OCI-LY1 (cell line): Measurements from ENCODE around the gene ABHD16A.

Experiments used
- H2AFZ ChIP-seq: fragments of 200-600 bp; sonication (generic), shearing (Covaris generic); 2 replicates; pipeline ENCODE4 v1.6.0; 2014; ENCODE audit warnings: antibody characterized with exemption, mild to moderate bottlenecking, low read length
- H3F3A ChIP-seq: fragments of 200-600 bp; sonication (generic), shearing (Covaris generic); 2 replicates; pipeline ENCODE4 v1.6.0; 2014; ENCODE audit warnings: mild to moderate bottlenecking, antibody characterized with exemption, low read length, moderate library complexity; ENCODE audit not compliant: insufficient read depth
- H3K27ac ChIP-seq: fragments of 200-600 bp; sonication (generic); 2 replicates; pipeline ENCODE4 v1.5.1; 2014; ENCODE audit warnings: low read length, mixed run types, mild to moderate bottlenecking, low read depth; ENCODE audit not compliant: poor library complexity, severe bottlenecking
- H3K27me3 ChIP-seq: fragments of 200-600 bp; sonication (generic); 2 replicates; pipeline ENCODE4 v1.6.0; 2014; ENCODE audit warnings: antibody characterized with exemption, mild to moderate bottlenecking, low read length, moderate library complexity; ENCODE audit not compliant: insufficient read depth
- H3K36me3 ChIP-seq: fragments of 200-600 bp; sonication (generic); 2 replicates; pipeline ENCODE4 v1.6.1; 2014; ENCODE audit warnings: mild to moderate bottlenecking, antibody characterized with exemption, low read length, moderate library complexity, mixed read lengths; ENCODE audit not compliant: insufficient read depth
- H3K4me1 ChIP-seq: fragments of 200-600 bp; sonication (generic); 2 replicates; pipeline ENCODE4 v1.5.1; 2014; ENCODE audit warnings: mild to moderate bottlenecking, low read length, moderate library complexity; ENCODE audit not compliant: insufficient read depth, severe bottlenecking
- H3K4me2 ChIP-seq: fragments of 200-600 bp; sonication (generic), shearing (Covaris generic); 2 replicates; pipeline ENCODE4 v1.6.1; 2014; ENCODE audit warnings: low read length
- H3K4me3 ChIP-seq: fragments of 200-600 bp; sonication (generic); 2 replicates; pipeline ENCODE4 v1.5.1; 2014; ENCODE audit warnings: low read length, low read depth, mild to moderate bottlenecking, mixed read lengths; ENCODE audit not compliant: poor library complexity, severe bottlenecking
- H3K79me2 ChIP-seq: fragments of 200-600 bp; shearing (Covaris generic); 2 replicates; pipeline ENCODE4 v1.6.1; 2016; ENCODE audit warnings: mixed run types, low read length, mixed read lengths; ENCODE audit not compliant: insufficient read depth
- H3K9ac ChIP-seq: fragments of 200-600 bp; sonication (generic), shearing (Covaris generic); 2 replicates; pipeline ENCODE4 v1.6.1; 2014; ENCODE audit warnings: mild to moderate bottlenecking, low read length, mixed read lengths
- H3K9me2 ChIP-seq: fragments of 200-600 bp; sonication (generic), shearing (Covaris generic); 2 replicates; pipeline ENCODE4 v1.6.1; 2014; ENCODE audit warnings: low read depth, mild to moderate bottlenecking, low read length, mixed read lengths
- H3K9me3 ChIP-seq: fragments of 200-600 bp; shearing (Covaris generic); 2 replicates; pipeline ENCODE4 v1.6.1; 2014; ENCODE audit warnings: low read length, mixed read lengths
- H4K20me1 ChIP-seq: fragments of 200-600 bp; sonication (generic), shearing (Covaris generic); 2 replicates; pipeline ENCODE4 v1.6.0; 2016; ENCODE audit warnings: mild to moderate bottlenecking, low read length; ENCODE audit not compliant: insufficient read depth
- EZH2 ChIP-seq: fragments of 200-600 bp; sonication (generic), shearing (Covaris generic); IDR thresholded peaks from 2 replicates; pipeline ENCODE4 v1.8.0; 2017; ENCODE audit warnings: borderline replicate concordance, mixed run types, mild to moderate bottlenecking, antibody characterized with exemption, low read length, moderate library complexity, mixed read lengths
- TF ChIP-seq, protein P1 (sequence below): fragments of 200-600 bp; sonication (generic), shearing (Covaris generic); IDR thresholded peaks from 2 replicates; pipeline ENCODE4 v1.5.1; 2017; ENCODE audit warnings: mild to moderate bottlenecking, antibody characterized with exemption, low read length, moderate library complexity, mixed read lengths

ABHD16A gene

DNA sequence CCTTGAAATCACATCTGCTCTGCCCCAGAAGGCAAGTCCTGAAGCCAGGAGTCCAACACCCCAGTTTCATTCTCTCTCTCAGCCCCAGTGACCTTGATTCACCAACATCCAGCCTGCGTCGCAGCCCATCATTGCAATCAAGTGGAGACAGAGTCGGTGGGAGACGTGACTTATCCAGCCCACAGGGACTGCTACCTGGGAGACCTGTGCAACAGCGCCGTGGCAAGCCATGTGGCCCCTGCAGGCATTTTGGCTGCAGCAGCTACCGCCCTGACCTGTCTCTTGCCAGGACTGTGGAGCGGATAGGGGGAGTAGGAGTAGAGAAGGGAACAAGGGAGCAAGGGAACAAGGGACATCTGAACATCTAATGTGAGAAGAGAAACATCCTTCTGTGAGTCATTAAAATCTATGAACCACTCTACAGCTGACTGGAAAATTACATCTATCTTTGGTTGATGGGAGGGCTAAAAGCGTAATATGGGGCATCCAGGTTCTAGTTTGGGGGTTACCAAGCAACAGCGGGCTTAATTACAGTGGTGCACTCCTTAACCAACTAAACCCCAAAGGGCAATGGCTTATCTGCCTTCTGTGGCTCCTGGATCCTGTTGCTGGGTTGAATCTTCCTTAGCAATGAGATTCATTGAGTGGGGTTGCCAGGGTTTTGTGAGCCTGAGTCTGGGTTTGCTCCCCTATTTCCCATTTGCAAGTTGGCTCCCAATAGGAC lies 14.5 kb upstream of the ABHD16A start:
- Histone ChIP-seq H3K79me2 (no peaks in the 10 kb centered on the region), H3K9me2 (no peaks in the 10 kb centered on the region), H3K4me3 (no peak overlapping the region), H2AFZ (no peak overlapping the region), H3F3A (0 out of 2 replicates have a peak, but pooled peaks cover 4% of the 10 kb centered on the region), H4K20me1 (no peaks in the 10 kb centered on the region), H3K4me2 (no peak overlapping the region), H3K27me3 (peaks cover 4% of the 10 kb centered on the region; the same call in 1 of the 2 replicates), H3K36me3 (no peaks in the 10 kb centered on the region), H3K27ac (no peak overlapping the region), H3K9me3 (no peaks in the 10 kb centered on the region), H3K4me1 (no peaks in the 10 kb centered on the region), H3K9ac (no peak overlapping the region)
- TF ChIP-seq, protein P1, sequence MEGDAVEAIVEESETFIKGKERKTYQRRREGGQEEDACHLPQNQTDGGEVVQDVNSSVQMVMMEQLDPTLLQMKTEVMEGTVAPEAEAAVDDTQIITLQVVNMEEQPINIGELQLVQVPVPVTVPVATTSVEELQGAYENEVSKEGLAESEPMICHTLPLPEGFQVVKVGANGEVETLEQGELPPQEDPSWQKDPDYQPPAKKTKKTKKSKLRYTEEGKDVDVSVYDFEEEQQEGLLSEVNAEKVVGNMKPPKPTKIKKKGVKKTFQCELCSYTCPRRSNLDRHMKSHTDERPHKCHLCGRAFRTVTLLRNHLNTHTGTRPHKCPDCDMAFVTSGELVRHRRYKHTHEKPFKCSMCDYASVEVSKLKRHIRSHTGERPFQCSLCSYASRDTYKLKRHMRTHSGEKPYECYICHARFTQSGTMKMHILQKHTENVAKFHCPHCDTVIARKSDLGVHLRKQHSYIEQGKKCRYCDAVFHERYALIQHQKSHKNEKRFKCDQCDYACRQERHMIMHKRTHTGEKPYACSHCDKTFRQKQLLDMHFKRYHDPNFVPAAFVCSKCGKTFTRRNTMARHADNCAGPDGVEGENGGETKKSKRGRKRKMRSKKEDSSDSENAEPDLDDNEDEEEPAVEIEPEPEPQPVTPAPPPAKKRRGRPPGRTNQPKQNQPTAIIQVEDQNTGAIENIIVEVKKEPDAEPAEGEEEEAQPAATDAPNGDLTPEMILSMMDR: peak; percentile 48
- no peak for TF ChIP-seq EZH2

DNA sequence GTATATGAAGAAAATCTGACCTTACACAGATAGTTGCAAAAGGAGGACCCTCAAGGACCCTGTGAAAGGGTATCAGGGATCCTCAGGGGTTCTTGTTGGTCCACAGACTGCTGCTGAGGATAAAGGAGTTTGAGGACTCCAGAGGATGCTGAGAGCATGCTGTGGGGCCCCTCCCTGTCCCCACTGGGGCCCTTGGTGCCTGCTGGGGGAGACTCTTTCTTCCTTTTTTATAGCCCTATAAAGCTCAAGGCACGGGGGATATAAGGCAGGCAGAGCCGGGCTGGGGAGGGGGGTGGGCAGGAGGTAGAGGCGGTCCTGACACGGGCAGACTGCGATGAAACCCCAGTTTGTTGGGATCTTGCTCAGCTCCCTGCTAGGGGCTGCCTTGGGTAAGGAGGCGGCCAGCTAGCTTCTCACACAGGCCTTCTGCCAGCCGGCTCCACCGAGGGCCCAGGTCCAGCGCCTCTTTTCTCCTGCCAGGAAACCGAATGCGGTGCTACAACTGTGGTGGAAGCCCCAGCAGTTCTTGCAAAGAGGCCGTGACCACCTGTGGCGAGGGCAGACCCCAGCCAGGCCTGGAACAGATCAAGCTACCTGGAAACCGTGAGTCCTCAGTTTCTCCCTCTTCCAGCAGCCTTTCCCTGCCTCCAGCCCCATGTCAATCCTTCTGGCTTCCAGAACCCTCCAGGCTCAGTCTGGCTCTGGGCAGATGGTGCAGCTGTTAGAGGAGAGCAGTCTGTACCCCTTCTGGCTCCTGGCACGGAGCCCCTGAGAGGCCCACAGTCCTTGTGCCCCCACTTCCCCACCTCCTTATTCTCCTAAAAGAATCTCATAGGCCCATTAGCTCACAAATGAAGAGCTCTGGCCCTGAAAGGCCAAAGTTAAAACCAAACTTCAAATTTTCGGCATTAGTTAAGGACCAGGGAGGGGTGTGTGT lies 12.2 kb upstream of the ABHD16A start, which contains the start of gene LY6G6D:
LY6G6D (plus strand) TSS at position 327 of the 937 bp plus-strand sequence; CDS start at position 335, 8 bp downstream.
- no peaks in the 10 kb centered on the region for H3K4me1 ChIP-seq
- H3K4me2 ChIP-seq: no peak within 1 kb of the TSS
- H3K79me2 ChIP-seq: no peaks in the 10 kb centered on the region
- H3F3A ChIP-seq: 0 out of 2 replicates have a peak, but pooled peaks cover 4% of the 10 kb centered on the region
- no peaks in the 10 kb centered on the region for H3K9me3 ChIP-seq
- H3K9me2 ChIP-seq: no peaks in the 10 kb centered on the region
- H2AFZ ChIP-seq: no peak within 1 kb of the TSS
- no peaks in the 10 kb centered on the region for H3K36me3 ChIP-seq
- no peak within 1 kb of the TSS for H3K27ac ChIP-seq
- no peaks in the 10 kb centered on the region for H4K20me1 ChIP-seq
- TF ChIP-seq, protein P1: no peak
- no peak for TF ChIP-seq EZH2
- peaks cover 10% of the 10 kb centered on the region; the same call in 1 of the 2 replicates for H3K27me3 ChIP-seq
- no peak within 1 kb of the TSS for H3K4me3 ChIP-seq
- H3K9ac ChIP-seq: no peak within 1 kb of the TSS

DNA sequence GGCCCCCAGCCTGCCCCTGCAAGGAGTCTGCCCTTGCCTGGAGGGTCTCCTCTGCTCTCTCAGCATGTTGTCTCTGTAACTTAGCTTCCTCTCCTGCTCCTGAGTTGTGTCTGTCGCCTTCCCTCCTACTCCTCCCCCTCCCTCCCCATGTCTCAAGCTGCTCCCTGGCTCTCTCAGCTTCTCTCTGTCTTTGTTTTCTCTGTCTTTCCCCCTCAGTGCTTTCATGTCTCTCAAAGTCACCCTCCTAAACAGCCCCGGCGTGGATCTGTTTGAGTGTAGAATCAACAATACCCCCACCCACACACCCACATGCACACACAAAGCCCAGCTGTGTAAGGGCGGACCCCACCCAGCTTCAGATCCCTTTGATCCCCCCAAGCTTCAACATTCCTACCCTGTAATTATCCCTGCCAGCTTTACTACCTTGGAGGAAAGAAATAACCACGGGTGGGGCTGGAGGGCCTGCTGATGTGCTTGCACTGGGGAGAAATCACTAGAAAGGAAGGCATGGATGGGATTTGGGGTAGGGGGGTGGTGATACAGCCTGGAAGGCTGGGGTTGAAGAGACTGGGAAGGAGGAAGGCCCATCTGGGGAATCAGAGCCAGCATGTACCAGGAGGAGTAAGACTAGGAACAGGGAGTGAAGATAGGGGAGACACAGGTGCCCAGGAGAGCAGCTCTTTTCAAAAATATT lies 11.0 kb upstream of the ABHD16A start:
- H3K9me3 ChIP-seq: no peaks in the 10 kb centered on the region
- no peaks in the 10 kb centered on the region for H3K9me2 ChIP-seq
- no peaks in the 10 kb centered on the region for H3K36me3 ChIP-seq
- no peak overlapping the region for H3K9ac ChIP-seq
- no peak overlapping the region for H2AFZ ChIP-seq
- H3K27ac ChIP-seq: no peak overlapping the region
- TF ChIP-seq, protein P1: no peak
- TF ChIP-seq EZH2: no peak
- no peak overlapping the region for H3K4me3 ChIP-seq
- no peak overlapping the region for H3K4me2 ChIP-seq
- H4K20me1 ChIP-seq: no peaks in the 10 kb centered on the region
- H3K79me2 ChIP-seq: no peaks in the 10 kb centered on the region
- 0 out of 2 replicates have a peak, but pooled peaks cover 4% of the 10 kb centered on the region for H3F3A ChIP-seq
- H3K27me3 ChIP-seq: peaks cover 10% of the 10 kb centered on the region; the same call in 1 of the 2 replicates
- H3K4me1 ChIP-seq: no peaks in the 10 kb centered on the region
